Keratinocyte (primary cell): ENCODE results near the gene TRPV5.

Source experiments
- CTCF ChIP-seq, 3 experiments: IDR thresholded peaks in 1 of 3; conservative IDR thresholded peaks in 1 of 3; optimal IDR thresholded peaks in 1 of 3; 2 replicates in 2 of 3; 3 replicates in 1 of 3; pipeline versions ENCODE3 to v1.5.1; 2011; ENCODE audit warnings: low read length in 3 of 3, mild to moderate bottlenecking in 3 of 3, moderate library complexity in 2 of 3, control low read depth in 1 of 3, inconsistent platforms in 1 of 3; ENCODE audit not compliant: insufficient read depth in 2 of 3; ENCODE audit errors: extremely low read depth in 1 of 3
- EZH2 ChIP-seq: IDR thresholded peaks from one replicate; pipeline ENCODE4 v1.6.1; 2012; ENCODE audit warnings: inconsistent platforms, mild to moderate bottlenecking, low read length, moderate library complexity

DNA sequence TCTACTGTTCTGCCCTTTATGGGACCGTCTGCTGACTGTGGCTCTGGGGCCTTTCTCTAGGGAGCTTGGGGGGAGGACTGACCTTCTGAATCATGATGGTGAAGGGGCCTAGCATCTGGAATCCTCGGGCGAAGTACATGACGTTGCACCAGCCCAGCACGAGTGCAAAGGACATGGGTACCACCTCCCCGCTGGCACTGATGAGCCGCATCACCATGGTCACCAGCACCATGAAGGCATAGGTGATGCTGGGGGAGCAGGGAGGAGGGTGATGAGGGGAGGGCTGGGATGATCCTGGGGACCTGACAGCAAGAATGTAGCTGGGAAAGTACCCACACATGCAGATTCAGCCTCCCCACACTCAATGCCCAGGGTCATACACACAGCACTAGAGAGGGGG is 59.1 kb downstream of the TRPV5 start:
- TF ChIP-seq CTCF (optimal IDR thresholded peaks at IDR 0.05 in 1 of 3, IDR thresholded peaks at IDR 0.05 in 1 of 3, conservative IDR thresholded peaks at IDR 0.05 in 1 of 3; ENCODE audit: extremely low read depth in 1 of 3, insufficient read depth in 2 of 3, low read length in 3 of 3) (no peak), EZH2 (no peak)
